ENCODE measurements around the gene ZNF514.
"Not testable (repeated sequence)": the region's sequence is repeated elsewhere in the genome, so short reads cannot be mapped to it uniquely, and the experiment has no call there.

Gene ZNF514

GRCh38 chr2:95159690-95160449 is at the start of gene ZNF514:
Gene ZNF514, minus strand, starts transcription at chr2:95159848. Its CDS starts 6,595 bp downstream, at chr2:95153253.
- peak; percentile 35 for DNase-seq

GRCh38 chr2:95208106-95208505 is 48.5 kb upstream of the ZNF514 start:
- DNase-seq, result no peak

- peak; percentile 79 for DNase-seq
Measured at GRCh38 chr2:95207111-95207961, 47.7 kb upstream of the ZNF514 start, which contains the start of gene ZNF892. Gene ZNF892, plus strand, starts transcription at chr2:95207521. Its CDS starts 295 bp downstream, at chr2:95207816.

GRCh38 chr2:95206096-95206495 is 46.4 kb upstream of the ZNF514 start:
- DNase-seq, result no peak

- no peak for DNase-seq
Measured at GRCh38 chr2:95204396-95204795, 44.7 kb upstream of the ZNF514 start.

GRCh38 chr2:95203911-95204310 is 44.3 kb upstream of the ZNF514 start:
- no peak for DNase-seq

GRCh38 chr2:95192956-95193355 is 33.3 kb upstream of the ZNF514 start:
- not testable (repeated sequence) for DNase-seq

- no peak for DNase-seq
Measured at GRCh38 chr2:95185973-95186372, 26.3 kb upstream of the ZNF514 start.

- DNase-seq, result no peak
Measured at GRCh38 chr2:95185197-95185596, 25.5 kb upstream of the ZNF514 start.

GRCh38 chr2:95181774-95182173 is 22.1 kb upstream of the ZNF514 start:
- DNase-seq, result no peak

- DNase-seq, result no peak
Measured at GRCh38 chr2:95179451-95179850, 19.8 kb upstream of the ZNF514 start.

GRCh38 chr2:95174031-95174542 is 14.4 kb upstream of the ZNF514 start:
- no peak for DNase-seq

- DNase-seq, result no peak
Measured at GRCh38 chr2:95171902-95172301, 12.3 kb upstream of the ZNF514 start.

GRCh38 chr2:95166065-95166763 is 6.6 kb upstream of the ZNF514 start:
- DNase-seq, result no peak

GRCh38 chr2:95165371-95166064 is 5.9 kb upstream of the ZNF514 start, which contains the start of gene ZNF2:
Gene ZNF2, plus strand, starts transcription at chr2:95165809. Its CDS starts 10,418 bp downstream, at chr2:95176227.
- DNase-seq, result peak; percentile 97

- no peak for DNase-seq
Measured at GRCh38 chr2:95165030-95165370, 5.4 kb upstream of the ZNF514 start.

- no peak for DNase-seq
Measured at GRCh38 chr2:95158891-95159619, 593 bp downstream of the ZNF514 start.

GRCh38 chr2:95158441-95158840 is 1.2 kb downstream of the ZNF514 start:
- DNase-seq, result no peak

GRCh38 chr2:95149397-95149984 is 10.2 kb downstream of the ZNF514 start:
- DNase-seq, result no peak

- no peak for DNase-seq
Measured at GRCh38 chr2:95143838-95144237, 15.8 kb downstream of the ZNF514 start.

GRCh38 chr2:95138702-95139101 is 20.9 kb downstream of the ZNF514 start:
- DNase-seq, result no peak
